Stimulated activated CD4-positive, alpha-beta T cell treated with anti-CD3 and anti-CD28 coated beads, Interleukin-2, amount 100 ng/mL, for 48 hours (primary cell): ENCODE data around the gene TAS2R20.
"Not testable (repeated sequence)": the region's sequence is repeated elsewhere in the genome, so short reads cannot be mapped to it uniquely, and the experiment has no call there.

Source experiments
- DNase-seq, 2 donors: peaks; one replicate each; pipeline ENCODE4 v3.0.0-alpha.2; 2020

Gene TAS2R20

GRCh38 chr12:10998204-10998603 lies at the start of gene TAS2R20:
Gene TAS2R20 (minus strand): TSS chr12:10998304. CDS start chr12:10997875, 429 bp downstream.
- no peak for DNase-seq

GRCh38 chr12:11041366-11041765 lies 43.3 kb upstream of the TAS2R20 start:
- DNase-seq: not testable (repeated sequence)

GRCh38 chr12:11040162-11040561 lies 42.1 kb upstream of the TAS2R20 start:
- no peak for DNase-seq

GRCh38 chr12:11039171-11039570 lies 41.1 kb upstream of the TAS2R20 start:
- DNase-seq: no peak

- DNase-seq: not testable (repeated sequence)
Observed at GRCh38 chr12:11033959-11034358, 35.9 kb upstream of the TAS2R20 start.

GRCh38 chr12:11031307-11031706 lies 33.2 kb upstream of the TAS2R20 start, which contains the start of gene TAS2R31:
Gene TAS2R31 (minus strand): TSS chr12:11031407. CDS start chr12:11031335, 72 bp downstream.
- no peak for DNase-seq

GRCh38 chr12:11026118-11026517 lies 28.0 kb upstream of the TAS2R20 start:
- DNase-seq: no peak

GRCh38 chr12:11023387-11023786 lies 25.3 kb upstream of the TAS2R20 start:
- DNase-seq: no peak

- DNase-seq: no peak
Observed at GRCh38 chr12:11022520-11022919, 24.4 kb upstream of the TAS2R20 start, which contains the start of gene TAS2R19. Gene TAS2R19 (minus strand): TSS chr12:11022620. CDS start chr12:11022571, 49 bp downstream.

GRCh38 chr12:11016937-11017336 lies 18.8 kb upstream of the TAS2R20 start:
- DNase-seq: no peak

- DNase-seq: no peak
Observed at GRCh38 chr12:11015775-11016430, 17.8 kb upstream of the TAS2R20 start.

- DNase-seq: no peak
Observed at GRCh38 chr12:11014234-11014633, 16.1 kb upstream of the TAS2R20 start.

GRCh38 chr12:11007608-11008007 lies 9.5 kb upstream of the TAS2R20 start:
- DNase-seq: no peak

- no peak for DNase-seq
Observed at GRCh38 chr12:10994307-10994706, 3.8 kb downstream of the TAS2R20 start.

GRCh38 chr12:10989107-10989506 lies 9.0 kb downstream of the TAS2R20 start:
- no peak for DNase-seq

GRCh38 chr12:10986812-10987211 lies 11.3 kb downstream of the TAS2R20 start, which contains the start of gene TAS2R50:
Gene TAS2R50 (minus strand): TSS chr12:10986912. CDS start chr12:10986860, 52 bp downstream.
- DNase-seq: no peak

GRCh38 chr12:10982244-10982643 lies 15.9 kb downstream of the TAS2R20 start:
- no peak for DNase-seq

GRCh38 chr12:10974965-10975364 lies 23.1 kb downstream of the TAS2R20 start:
- no peak for DNase-seq

GRCh38 chr12:10968765-10969456 lies 29.2 kb downstream of the TAS2R20 start:
- DNase-seq: no peak

- DNase-seq: no peak
Observed at GRCh38 chr12:10967409-10967808, 30.7 kb downstream of the TAS2R20 start.

GRCh38 chr12:10966314-10966713 lies 31.8 kb downstream of the TAS2R20 start:
- DNase-seq: no peak

GRCh38 chr12:10965476-10965875 lies 32.6 kb downstream of the TAS2R20 start:
- no peak for DNase-seq

GRCh38 chr12:10960211-10960610 lies 37.9 kb downstream of the TAS2R20 start:
- DNase-seq: no peak

- no peak for DNase-seq
Observed at GRCh38 chr12:10959804-10960203, 38.3 kb downstream of the TAS2R20 start.
